IPS-18a (cell line): Measurements from ENCODE around the gene BOC.

Experiments
- H3K27ac ChIP-seq: one replicate; pipeline ENCODE4 v1.5.1; 2013; ENCODE audit warnings: low read length
- H3K27me3 ChIP-seq: one replicate; pipeline ENCODE4 v1.6.1; 2013; ENCODE audit warnings: mild to moderate bottlenecking, low read length; ENCODE audit not compliant: control insufficient read depth, insufficient read depth
- H3K36me3 ChIP-seq: one replicate; pipeline ENCODE4 v1.6.1; 2013; ENCODE audit warnings: low read depth, low read length; ENCODE audit not compliant: control insufficient read depth
- H3K4me1 ChIP-seq: one replicate; pipeline ENCODE4 v1.6.1; 2013; ENCODE audit warnings: low read depth, low read length; ENCODE audit not compliant: control insufficient read depth
- H3K4me3 ChIP-seq: one replicate; pipeline ENCODE4 v1.5.1; 2013; ENCODE audit warnings: low read length
- H3K9ac ChIP-seq: one replicate; pipeline ENCODE4 v1.6.1; 2013; ENCODE audit warnings: mild to moderate bottlenecking, low read length, moderate library complexity
- H3K9me3 ChIP-seq: one replicate; pipeline ENCODE4 v1.6.1; 2013; ENCODE audit warnings: low read depth, low read length; ENCODE audit not compliant: control insufficient read depth

Gene BOC

DNA sequence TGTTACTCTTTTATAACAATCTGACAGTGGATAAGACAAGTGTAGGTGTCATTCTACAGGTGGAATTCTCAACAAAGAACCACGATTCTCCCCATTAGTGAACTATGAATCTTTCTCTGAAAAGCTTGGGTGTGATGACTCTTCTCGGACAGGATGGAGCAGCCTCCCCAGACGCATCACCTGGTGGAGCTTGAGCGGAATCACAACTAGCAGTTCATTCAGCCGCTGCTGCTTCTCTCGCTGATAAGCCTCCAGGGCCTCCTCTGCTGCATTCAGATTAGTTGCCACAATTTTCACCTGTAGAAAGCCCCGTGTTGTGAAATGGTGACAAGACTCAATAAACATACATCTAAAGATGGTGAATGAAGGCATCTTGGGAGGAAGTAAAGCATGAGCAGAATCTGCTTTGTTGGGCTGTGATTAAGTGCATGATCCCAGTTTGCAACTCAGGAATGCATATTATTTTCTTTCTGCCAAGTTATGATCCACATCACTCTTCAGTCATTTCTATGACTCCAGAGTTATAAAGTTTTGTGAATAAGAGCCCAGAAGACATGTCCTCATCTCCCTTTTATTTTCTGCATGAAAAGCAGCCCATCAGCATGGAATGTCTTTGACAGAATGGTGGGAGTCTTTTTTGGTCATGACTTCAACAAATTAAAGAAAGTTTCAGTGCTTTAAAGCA, 93.6 kb downstream of the BOC start:
- no peak overlapping the region for H3K4me3 ChIP-seq
- H3K27ac ChIP-seq = no peak overlapping the region
- H3K27me3 ChIP-seq = no peaks in the 10 kb centered on the region
- no peaks in the 10 kb centered on the region for H3K9me3 ChIP-seq
- H3K36me3 ChIP-seq = no peaks in the 10 kb centered on the region
- no peak overlapping the region for H3K9ac ChIP-seq
- H3K4me1 ChIP-seq = no peaks in the 10 kb centered on the region

DNA sequence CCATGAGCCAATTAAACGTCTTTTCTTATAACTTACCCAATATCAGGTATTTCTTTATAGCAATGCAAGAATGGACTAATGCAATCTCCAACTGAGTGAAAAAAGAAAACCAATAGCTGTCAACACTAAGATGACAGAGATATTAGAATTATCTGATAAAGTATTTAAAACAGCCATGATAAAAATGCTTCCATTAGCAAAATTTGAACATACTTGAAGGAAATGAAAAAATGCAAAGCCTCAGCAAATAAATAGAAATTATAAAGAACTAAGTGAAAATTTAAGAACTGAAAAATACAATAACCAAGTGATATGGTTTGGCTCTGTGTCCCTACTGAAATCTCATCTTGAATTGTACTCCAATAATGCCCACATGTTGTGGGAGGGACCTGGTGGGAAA, 99.6 kb downstream of the BOC start:
- Histone ChIP-seq H3K27me3 (no peaks in the 10 kb centered on the region), H3K4me3 (no peak overlapping the region), H3K9me3 (peaks cover 22% of the 10 kb centered on the region), H3K36me3 (no peaks in the 10 kb centered on the region), H3K4me1 (no peaks in the 10 kb centered on the region), H3K27ac (no peak overlapping the region), H3K9ac (no peak overlapping the region)

DNA sequence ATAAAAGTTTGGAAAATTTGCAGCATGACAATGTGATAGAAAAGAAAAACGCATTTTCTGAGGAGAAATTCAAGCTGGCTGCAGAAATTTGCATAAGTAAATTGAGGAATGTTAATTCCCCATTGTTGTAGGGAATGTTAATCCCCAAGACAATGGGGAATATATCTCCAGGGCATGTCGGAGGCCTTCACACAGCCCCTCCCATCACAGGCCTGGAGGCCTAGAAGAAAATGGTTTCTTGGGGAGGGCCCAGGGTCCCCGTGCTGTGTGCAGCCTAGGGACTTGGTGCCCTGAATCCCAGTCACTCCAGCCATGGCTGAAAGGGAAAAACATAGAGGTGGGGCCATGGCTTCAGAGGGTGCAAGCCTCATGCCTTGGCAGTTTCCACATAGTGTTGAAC, 101.1 kb downstream of the BOC start:
- Histone ChIP-seq H3K9me3 (peaks cover 24% of the 10 kb centered on the region), H3K9ac (no peak overlapping the region), H3K4me3 (no peak overlapping the region), H3K4me1 (no peaks in the 10 kb centered on the region), H3K36me3 (no peaks in the 10 kb centered on the region), H3K27me3 (no peaks in the 10 kb centered on the region), H3K27ac (no peak overlapping the region)

DNA sequence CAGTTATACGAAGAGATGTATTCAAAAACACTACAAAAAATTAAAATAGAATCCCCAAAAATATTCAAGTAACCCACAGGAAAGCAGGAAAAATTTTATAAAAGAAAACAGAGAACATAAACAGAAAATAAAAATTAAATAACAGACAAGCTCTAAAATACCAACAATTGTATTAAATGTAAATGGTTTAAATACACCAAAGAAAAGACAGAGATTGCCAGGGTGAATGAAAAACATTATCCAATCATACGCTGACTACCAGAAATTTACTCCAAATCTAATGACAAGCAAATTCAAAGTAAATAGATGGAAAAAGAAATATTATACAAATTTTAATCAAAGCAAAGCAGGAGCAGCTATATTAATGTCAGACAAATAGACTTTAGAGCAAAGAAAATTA, 103.6 kb downstream of the BOC start:
- Histone ChIP-seq H3K9me3 (peaks cover 24% of the 10 kb centered on the region), H3K4me3 (no peak overlapping the region), H3K36me3 (no peaks in the 10 kb centered on the region), H3K4me1 (no peaks in the 10 kb centered on the region), H3K27ac (no peak overlapping the region), H3K27me3 (no peaks in the 10 kb centered on the region), H3K9ac (no peak overlapping the region)

DNA sequence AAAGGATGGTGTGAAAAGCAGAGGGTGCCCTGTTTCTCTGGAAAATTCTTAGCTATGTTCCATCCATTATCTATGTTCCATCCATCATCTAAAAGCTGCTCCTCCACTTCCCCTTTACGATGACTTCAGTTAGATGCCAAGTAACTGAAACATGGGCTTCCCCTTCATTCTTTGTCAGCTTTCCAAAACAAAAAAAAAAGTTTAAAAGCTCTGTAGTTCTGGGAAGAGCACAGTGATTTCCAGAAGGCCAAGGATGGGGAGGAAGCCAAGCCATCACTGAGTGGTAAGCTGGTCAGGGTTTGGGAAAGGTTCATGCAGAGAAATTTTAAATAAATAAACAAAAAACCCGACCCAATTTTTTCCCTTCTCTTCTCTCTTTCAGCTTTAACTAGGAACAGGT, 118.4 kb downstream of the BOC start:
- Histone ChIP-seq H3K36me3 (no peaks in the 10 kb centered on the region), H3K27ac (no peak overlapping the region), H3K4me3 (no peak overlapping the region), H3K9me3 (no peaks in the 10 kb centered on the region), H3K4me1 (no peaks in the 10 kb centered on the region), H3K9ac (no peak overlapping the region), H3K27me3 (no peaks in the 10 kb centered on the region)

DNA sequence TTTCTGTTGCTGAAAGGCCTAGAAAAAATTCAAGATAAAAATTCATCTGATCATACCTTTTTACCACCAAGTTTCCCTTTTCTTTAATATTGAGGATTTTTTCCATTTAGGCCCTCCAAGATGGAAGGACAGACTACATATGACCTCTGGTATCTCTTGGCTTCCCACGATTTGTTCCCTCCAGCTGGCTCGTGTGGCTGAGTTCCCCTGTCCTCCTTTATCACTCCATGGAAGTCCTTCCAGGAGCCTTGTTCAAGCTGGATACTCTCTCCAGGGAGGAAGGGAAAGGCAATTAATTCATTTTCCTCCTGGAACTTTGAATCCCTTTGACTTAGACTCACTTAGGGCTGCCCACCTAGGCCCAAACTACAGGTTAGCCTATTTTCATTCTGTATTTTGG, 119.4 kb downstream of the BOC start:
- Histone ChIP-seq H3K27me3 (no peaks in the 10 kb centered on the region), H3K9me3 (no peaks in the 10 kb centered on the region), H3K4me1 (no peaks in the 10 kb centered on the region), H3K36me3 (no peaks in the 10 kb centered on the region), H3K4me3 (no peak overlapping the region), H3K27ac (no peak overlapping the region), H3K9ac (no peak overlapping the region)

DNA sequence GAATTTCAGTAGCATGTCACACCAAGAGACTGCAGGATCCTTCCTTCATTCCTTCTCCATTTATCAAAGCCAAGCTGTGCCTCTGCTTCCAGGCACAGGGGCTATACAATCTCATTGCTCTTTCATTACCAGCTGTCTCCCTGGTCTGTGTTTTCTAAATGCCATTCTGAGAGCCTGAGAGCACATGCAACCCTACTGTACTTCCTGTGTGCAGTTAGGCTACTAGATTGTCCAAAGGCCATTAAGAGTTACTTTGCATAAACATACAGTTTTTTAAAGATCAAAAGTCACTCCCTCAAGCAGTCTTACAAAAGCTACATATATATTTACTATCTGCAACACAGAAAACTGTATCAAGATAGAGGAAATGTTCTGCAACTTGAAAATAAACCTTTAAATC, 119.8 kb downstream of the BOC start:
- H3K4me1 ChIP-seq = no peaks in the 10 kb centered on the region
- no peaks in the 10 kb centered on the region for H3K27me3 ChIP-seq
- H3K9ac ChIP-seq = no peak overlapping the region
- no peak overlapping the region for H3K4me3 ChIP-seq
- H3K36me3 ChIP-seq = no peaks in the 10 kb centered on the region
- no peak overlapping the region for H3K27ac ChIP-seq
- H3K9me3 ChIP-seq = no peaks in the 10 kb centered on the region
